DOHH2 (cell line): ENCODE results near the gene CDC123.

ENCODE experiments used
- H3F3A ChIP-seq: fragments of 200-600 bp; sonication (generic), shearing (Covaris generic); 2 replicates; pipeline ENCODE4 v1.6.0; 2016; ENCODE audit warnings: antibody characterized with exemption, mild to moderate bottlenecking; ENCODE audit not compliant: control insufficient read depth, insufficient read depth
- H3K27ac ChIP-seq: fragments of 200-600 bp; sonication (generic); 2 replicates; pipeline ENCODE4 v1.5.1; 2014; ENCODE audit warnings: low read depth, mild to moderate bottlenecking, low read length, moderate library complexity
- H3K27me3 ChIP-seq: fragments of 200-600 bp; sonication (generic); 2 replicates; pipeline ENCODE4 v1.6.1; 2014; ENCODE audit warnings: mild to moderate bottlenecking, low read length, mixed read lengths; ENCODE audit not compliant: control insufficient read depth
- H3K36me3 ChIP-seq: fragments of 200-600 bp; sonication (generic); 2 replicates; pipeline ENCODE4 v1.6.1; 2014; ENCODE audit warnings: mild to moderate bottlenecking, low read length, moderate library complexity, mixed read lengths; ENCODE audit not compliant: control insufficient read depth
- H3K4me1 ChIP-seq: fragments of 200-600 bp; sonication (generic); 2 replicates; pipeline ENCODE4 v1.6.1; 2014; ENCODE audit warnings: mild to moderate bottlenecking, low read length, mixed read lengths; ENCODE audit not compliant: control insufficient read depth
- H3K4me2 ChIP-seq: fragments of 200-600 bp; sonication (generic); 2 replicates; pipeline ENCODE4 v1.6.0; 2014; ENCODE audit warnings: mild to moderate bottlenecking, low read length, moderate library complexity
- H3K4me3 ChIP-seq: fragments of 200-600 bp; sonication (generic); 2 replicates; pipeline ENCODE4 v1.5.1; 2014; ENCODE audit warnings: mild to moderate bottlenecking, low read length, mixed read lengths
- H3K79me2 ChIP-seq: fragments of 200-600 bp; sonication (generic); 2 replicates; pipeline ENCODE4 v1.6.1; 2014; ENCODE audit warnings: mild to moderate bottlenecking, low read length, mixed read lengths; ENCODE audit not compliant: control insufficient read depth
- H3K9me2 ChIP-seq: fragments of 200-600 bp; sonication (generic); replicated peaks from 2 replicates; pipeline ENCODE4 v1.6.1; 2014; ENCODE audit warnings: mild to moderate bottlenecking, low read length, mixed read lengths; ENCODE audit not compliant: control insufficient read depth
- H3K9me3 ChIP-seq: fragments of 200-600 bp; sonication (generic); 2 replicates; pipeline ENCODE4 v1.6.1; 2014; ENCODE audit warnings: antibody characterized with exemption, low read length, mixed read lengths; ENCODE audit not compliant: control insufficient read depth, insufficient read depth
- H4K20me1 ChIP-seq: fragments of 200-600 bp; sonication (generic); 2 replicates; pipeline ENCODE4 v1.6.0; 2014; ENCODE audit warnings: low read depth, mild to moderate bottlenecking, antibody characterized with exemption, low read length, moderate library complexity; ENCODE audit not compliant: control insufficient read depth, insufficient read depth
- EZH2phosphoT487 ChIP-seq: fragments of 200-600 bp; sonication (generic); IDR thresholded peaks from 2 replicates; pipeline ENCODE4 v1.6.1; 2017; ENCODE audit warnings: borderline replicate concordance, mild to moderate bottlenecking, antibody characterized with exemption, low read length, moderate library complexity, mixed read lengths
- TF ChIP-seq, protein P1 (sequence below): fragments of 200-600 bp; sonication (generic); IDR thresholded peaks from one replicate; pipeline ENCODE4 v1.5.1; 2014; ENCODE audit warnings: antibody characterized with exemption, mild to moderate bottlenecking, low read depth, low read length; ENCODE audit not compliant: poor library complexity, severe bottlenecking

CDC123 gene

DNA sequence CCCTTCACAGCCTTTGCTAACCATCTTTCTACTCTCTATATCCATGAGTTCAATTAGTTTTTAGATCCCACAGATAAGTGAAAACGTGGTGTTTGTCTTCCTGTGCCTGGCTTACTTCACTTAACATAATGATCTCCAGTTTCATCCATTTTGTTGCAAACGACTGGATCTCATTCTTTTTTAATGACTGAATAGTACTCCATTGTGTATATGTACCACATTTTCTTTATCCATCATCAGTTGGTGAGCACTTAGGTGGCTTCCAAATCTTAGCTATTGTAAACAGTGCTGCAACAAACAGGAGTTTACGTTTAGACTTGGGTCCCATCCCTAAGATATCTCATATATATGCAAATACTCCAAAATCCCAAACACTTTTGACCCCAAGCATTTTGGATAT lies 9.1 kb downstream of the CDC123 start:
- Histone ChIP-seq H3K4me3 (no peak overlapping the region), H3K9me3 (no peaks in the 10 kb centered on the region), H3F3A (peaks cover 3% of the 10 kb centered on the region; the same call in 1 of the 2 replicates), H3K9me2 (no peaks in the 10 kb centered on the region), H3K4me2 (no peak overlapping the region), H3K4me1 (no peaks in the 10 kb centered on the region; the same call in 1 of the 2 replicates), H4K20me1 (no peaks in the 10 kb centered on the region; the same call in 1 of the 2 replicates), H3K79me2 (peaks cover 97% of the 10 kb centered on the region), H3K27ac (no peak overlapping the region), H3K36me3 (peaks cover 90% of the 10 kb centered on the region), H3K27me3 (no peaks in the 10 kb centered on the region)
- TF ChIP-seq, protein P1, sequence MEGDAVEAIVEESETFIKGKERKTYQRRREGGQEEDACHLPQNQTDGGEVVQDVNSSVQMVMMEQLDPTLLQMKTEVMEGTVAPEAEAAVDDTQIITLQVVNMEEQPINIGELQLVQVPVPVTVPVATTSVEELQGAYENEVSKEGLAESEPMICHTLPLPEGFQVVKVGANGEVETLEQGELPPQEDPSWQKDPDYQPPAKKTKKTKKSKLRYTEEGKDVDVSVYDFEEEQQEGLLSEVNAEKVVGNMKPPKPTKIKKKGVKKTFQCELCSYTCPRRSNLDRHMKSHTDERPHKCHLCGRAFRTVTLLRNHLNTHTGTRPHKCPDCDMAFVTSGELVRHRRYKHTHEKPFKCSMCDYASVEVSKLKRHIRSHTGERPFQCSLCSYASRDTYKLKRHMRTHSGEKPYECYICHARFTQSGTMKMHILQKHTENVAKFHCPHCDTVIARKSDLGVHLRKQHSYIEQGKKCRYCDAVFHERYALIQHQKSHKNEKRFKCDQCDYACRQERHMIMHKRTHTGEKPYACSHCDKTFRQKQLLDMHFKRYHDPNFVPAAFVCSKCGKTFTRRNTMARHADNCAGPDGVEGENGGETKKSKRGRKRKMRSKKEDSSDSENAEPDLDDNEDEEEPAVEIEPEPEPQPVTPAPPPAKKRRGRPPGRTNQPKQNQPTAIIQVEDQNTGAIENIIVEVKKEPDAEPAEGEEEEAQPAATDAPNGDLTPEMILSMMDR, result no peak

DNA sequence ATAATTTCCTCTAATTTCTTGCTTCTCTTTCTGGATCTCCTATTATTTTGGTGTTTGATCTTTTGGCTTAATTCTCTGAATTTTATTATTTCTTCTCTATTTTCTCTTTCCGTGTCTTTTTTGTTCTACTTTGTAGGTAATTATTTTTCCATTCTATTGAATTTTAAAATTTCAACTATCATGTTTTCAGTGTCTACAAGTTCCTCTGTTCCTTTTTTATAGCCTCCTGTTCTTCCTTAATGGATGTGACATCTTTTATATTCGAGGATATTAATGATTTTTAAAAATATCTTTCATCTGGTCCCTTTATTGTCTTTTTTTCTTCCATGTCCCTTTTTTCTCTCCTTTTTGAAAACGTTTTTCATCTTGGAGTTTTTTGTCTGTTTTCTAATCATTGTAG lies 11.1 kb downstream of the CDC123 start:
- H3K27me3 ChIP-seq, result no peaks in the 10 kb centered on the region
- H3F3A ChIP-seq, result peaks cover 9% of the 10 kb centered on the region
- H4K20me1 ChIP-seq, result no peaks in the 10 kb centered on the region; the same call in 1 of the 2 replicates
- TF ChIP-seq, protein P1, result no peak
- no peak for TF ChIP-seq EZH2phosphoT487
- no peaks in the 10 kb centered on the region; the same call in 1 of the 2 replicates for H3K4me1 ChIP-seq
- H3K79me2 ChIP-seq, result peaks cover 76% of the 10 kb centered on the region
- H3K27ac ChIP-seq, result no peak overlapping the region
- H3K4me2 ChIP-seq, result no peak overlapping the region
- H3K9me3 ChIP-seq, result no peaks in the 10 kb centered on the region
- H3K9me2 ChIP-seq, result no peaks in the 10 kb centered on the region
- H3K36me3 ChIP-seq, result peaks cover 90% of the 10 kb centered on the region
- no peak overlapping the region for H3K4me3 ChIP-seq

DNA sequence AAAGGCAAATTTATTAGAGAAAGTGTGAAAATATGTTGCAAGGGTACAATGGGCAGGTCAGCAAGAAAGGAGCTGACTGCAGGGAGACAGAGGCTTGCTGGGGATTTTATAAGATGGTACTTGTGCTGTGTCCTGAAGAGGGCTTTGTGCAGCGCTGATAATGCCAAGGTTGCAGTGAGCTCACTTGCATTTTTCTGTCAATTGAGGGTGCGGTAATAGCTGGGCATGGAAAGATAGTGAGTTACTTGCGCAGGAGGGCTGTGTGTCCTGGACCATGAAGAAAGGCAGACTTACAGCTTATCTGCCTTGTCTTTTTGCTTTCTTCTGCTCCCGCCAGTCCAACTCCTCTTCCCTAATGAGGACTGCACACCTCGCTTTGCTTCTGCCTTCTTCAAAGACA lies 12.5 kb downstream of the CDC123 start:
- Histone ChIP-seq H3K79me2 (peaks cover 67% of the 10 kb centered on the region), H3K4me2 (no peak overlapping the region), H3F3A (peaks cover 21% of the 10 kb centered on the region), H3K9me2 (no peaks in the 10 kb centered on the region), H3K9me3 (no peaks in the 10 kb centered on the region), H3K36me3 (peaks cover 90% of the 10 kb centered on the region), H3K27me3 (no peaks in the 10 kb centered on the region), H3K4me3 (no peak overlapping the region), H3K4me1 (peaks cover 2% of the 10 kb centered on the region; the same call in 1 of the 2 replicates), H4K20me1 (no peaks in the 10 kb centered on the region; the same call in 1 of the 2 replicates), H3K27ac (no peak overlapping the region)
- TF ChIP-seq, protein P1, result no peak
- no peak for TF ChIP-seq EZH2phosphoT487
